Gastrocnemius medialis (tissue), 4 donors: ENCODE results near the gene PIAS1.

Source experiments
- CTCF ChIP-seq, 5 experiments: fragments of 450-650 bp in 3 of 5; fragments of 200-600 bp in 2 of 5; sonication (generic) in 2 of 5; IDR thresholded peaks in 4 of 5; conservative IDR thresholded peaks in 1 of 5; 1 replicate in 4 of 5; 2 replicates in 1 of 5; pipeline ENCODE4 v1.5.1; 2016 to 2019; ENCODE audit warnings: antibody characterized with exemption in 5 of 5, mild to moderate bottlenecking in 3 of 5, moderate library complexity in 3 of 5
- POLR2A ChIP-seq, 2 donors: fragments of 450-650 bp; IDR thresholded peaks; one replicate each; pipeline ENCODE4 v1.6.1; 2017; ENCODE audit warnings: antibody characterized with exemption in 2 of 2, mild to moderate bottlenecking in 2 of 2, moderate library complexity in 2 of 2

GRCh38 chr15:68075764-68076385 lies 21.8 kb downstream of the PIAS1 start:
- TF ChIP-seq CTCF (IDR thresholded peaks at IDR 0.05 in 4 of 5, conservative IDR thresholded peaks at IDR 0.05 in 1 of 5) (no peak), POLR2A (IDR thresholded peaks at IDR 0.05) (no peak)
